NCI-H128 (cell line): ENCODE results near the gene ANKRD6.
A peak's percentile ranks its signal among the peaks of the same experiment; 100 is the strongest.
"Not testable (repeated sequence)": the region's sequence is repeated elsewhere in the genome, so short reads cannot be mapped to it uniquely, and the experiment has no call there.

ENCODE experiments used
- DNase-seq: peaks from one replicate; lab custom pipeline; 2025; ENCODE audit not compliant: unreplicated experiment; lab: John Stamatoyannopoulos, UW

ANKRD6 gene

GRCh38 chr6:89641581-89641980, 208.6 kb downstream of the ANKRD6 start:
- not testable (repeated sequence) for DNase-seq

GRCh38 chr6:89642956-89643355, 210.0 kb downstream of the ANKRD6 start:
- no peak for DNase-seq

- no peak for DNase-seq
Observed at GRCh38 chr6:89643406-89643805, 210.5 kb downstream of the ANKRD6 start.

GRCh38 chr6:89644864-89645263, 211.9 kb downstream of the ANKRD6 start:
- no peak for DNase-seq

GRCh38 chr6:89649682-89650081, 216.7 kb downstream of the ANKRD6 start:
- DNase-seq, result no peak

- DNase-seq, result no peak
Observed at GRCh38 chr6:89650579-89650978, 217.6 kb downstream of the ANKRD6 start.

- DNase-seq, result no peak
Observed at GRCh38 chr6:89655122-89655521, 222.2 kb downstream of the ANKRD6 start.

GRCh38 chr6:89657445-89658158, 224.7 kb downstream of the ANKRD6 start:
- DNase-seq, result no peak

- no peak for DNase-seq
Observed at GRCh38 chr6:89660981-89661380, 228.0 kb downstream of the ANKRD6 start.

- DNase-seq, result no peak
Observed at GRCh38 chr6:89661559-89661958, 228.6 kb downstream of the ANKRD6 start.

- no peak for DNase-seq
Observed at GRCh38 chr6:89662659-89663223, 229.8 kb downstream of the ANKRD6 start.

GRCh38 chr6:89667872-89668556, 235.1 kb downstream of the ANKRD6 start:
- DNase-seq, result no peak

- DNase-seq, result no peak
Observed at GRCh38 chr6:89669002-89669401, 236.1 kb downstream of the ANKRD6 start.

GRCh38 chr6:89670935-89671565, 238.1 kb downstream of the ANKRD6 start:
- DNase-seq, result no peak

- no peak for DNase-seq
Observed at GRCh38 chr6:89675949-89676748, 243.2 kb downstream of the ANKRD6 start.

GRCh38 chr6:89678531-89678930, 245.6 kb downstream of the ANKRD6 start:
- peak; percentile 13 for DNase-seq

GRCh38 chr6:89679215-89680120, 246.5 kb downstream of the ANKRD6 start:
- DNase-seq, result no peak

GRCh38 chr6:89680150-89680549, 247.2 kb downstream of the ANKRD6 start:
- DNase-seq, result no peak

- DNase-seq, result no peak
Observed at GRCh38 chr6:89680551-89680950, 247.6 kb downstream of the ANKRD6 start.

GRCh38 chr6:89681983-89682564, 249.1 kb downstream of the ANKRD6 start:
- no peak for DNase-seq
